HG03196 (cell line): ENCODE measurements around the gene LARGE2.
"Not testable (repeated sequence)": the region's sequence is repeated elsewhere in the genome, so short reads cannot be mapped to it uniquely, and the experiment has no call there.

Experiments
- ATAC-seq: cut with Tn5 transposase; IDR thresholded peaks from one replicate; pipeline ENCODE4 v1.9.1; 2021; ENCODE audit not compliant: unreplicated experiment

LARGE2 gene

GRCh38 chr11:45895553-45896259, 26.8 kb upstream of the LARGE2 start:
- no peak for ATAC-seq

- no peak for ATAC-seq
Measured at GRCh38 chr11:45896422-45896984, 26.0 kb upstream of the LARGE2 start.

GRCh38 chr11:45897556-45897955, 24.9 kb upstream of the LARGE2 start:
- no peak for ATAC-seq

GRCh38 chr11:45899086-45899447, 23.4 kb upstream of the LARGE2 start:
- no peak for ATAC-seq

GRCh38 chr11:45899448-45900174, 22.8 kb upstream of the LARGE2 start:
- no peak for ATAC-seq

- not testable (repeated sequence) for ATAC-seq
Measured at GRCh38 chr11:45900175-45900800, 22.2 kb upstream of the LARGE2 start.

- ATAC-seq, result no peak
Measured at GRCh38 chr11:45900916-45901617, 21.4 kb upstream of the LARGE2 start.

- ATAC-seq, result no peak
Measured at GRCh38 chr11:45901626-45902025, 20.8 kb upstream of the LARGE2 start.

- no peak for ATAC-seq
Measured at GRCh38 chr11:45902452-45903380, 19.7 kb upstream of the LARGE2 start.

- ATAC-seq, result no peak
Measured at GRCh38 chr11:45904309-45904915, 18.0 kb upstream of the LARGE2 start.

- no peak for ATAC-seq
Measured at GRCh38 chr11:45905095-45905494, 17.4 kb upstream of the LARGE2 start.

- ATAC-seq, result not testable (repeated sequence)
Measured at GRCh38 chr11:45905576-45905975, 16.9 kb upstream of the LARGE2 start.

GRCh38 chr11:45906096-45906682, 16.3 kb upstream of the LARGE2 start:
- ATAC-seq, result no peak

- ATAC-seq, result no peak
Measured at GRCh38 chr11:45906965-45907611, 15.4 kb upstream of the LARGE2 start, which contains the start of gene FREY1. Gene FREY1 (minus strand): TSS chr11:45907271. CDS start chr11:45907245, 26 bp downstream.

GRCh38 chr11:45907911-45908370, 14.5 kb upstream of the LARGE2 start:
- ATAC-seq, result no peak

- no peak for ATAC-seq
Measured at GRCh38 chr11:45909594-45910475, 12.6 kb upstream of the LARGE2 start.

GRCh38 chr11:45910623-45911022, 11.8 kb upstream of the LARGE2 start:
- no peak for ATAC-seq

- no peak for ATAC-seq
Measured at GRCh38 chr11:45913514-45913913, 8.9 kb upstream of the LARGE2 start.
